Umbilical cord (tissue), 2 donors: ENCODE measurements around the gene IGFBP4. TPM values are rescaled to one million over a fixed set of nuclear protein-coding genes. Genes with fewer than 3 reads are reported as not detected.
"Not testable (repeated sequence)": the region's sequence is repeated elsewhere in the genome, so short reads cannot be mapped to it uniquely, and the experiment has no call there.

ENCODE experiments used
- DNase-seq: peaks from one replicate; pipeline ENCODE4 v3.0.0-alpha.2; 2015; ENCODE audit warnings: low spot score
- total RNA-seq: library from RNA; depleted of rRNA; stranded (reverse); fragments of >200 nt; gene quantifications from one replicate; pipeline ENCODE4 v1.2.3, GENCODE V29; 2014; ENCODE audit warnings: low replicate concordance; ENCODE audit not compliant: insufficient read depth

IGFBP4 gene
- total RNA-seq: 55.4 TPM

DNA sequence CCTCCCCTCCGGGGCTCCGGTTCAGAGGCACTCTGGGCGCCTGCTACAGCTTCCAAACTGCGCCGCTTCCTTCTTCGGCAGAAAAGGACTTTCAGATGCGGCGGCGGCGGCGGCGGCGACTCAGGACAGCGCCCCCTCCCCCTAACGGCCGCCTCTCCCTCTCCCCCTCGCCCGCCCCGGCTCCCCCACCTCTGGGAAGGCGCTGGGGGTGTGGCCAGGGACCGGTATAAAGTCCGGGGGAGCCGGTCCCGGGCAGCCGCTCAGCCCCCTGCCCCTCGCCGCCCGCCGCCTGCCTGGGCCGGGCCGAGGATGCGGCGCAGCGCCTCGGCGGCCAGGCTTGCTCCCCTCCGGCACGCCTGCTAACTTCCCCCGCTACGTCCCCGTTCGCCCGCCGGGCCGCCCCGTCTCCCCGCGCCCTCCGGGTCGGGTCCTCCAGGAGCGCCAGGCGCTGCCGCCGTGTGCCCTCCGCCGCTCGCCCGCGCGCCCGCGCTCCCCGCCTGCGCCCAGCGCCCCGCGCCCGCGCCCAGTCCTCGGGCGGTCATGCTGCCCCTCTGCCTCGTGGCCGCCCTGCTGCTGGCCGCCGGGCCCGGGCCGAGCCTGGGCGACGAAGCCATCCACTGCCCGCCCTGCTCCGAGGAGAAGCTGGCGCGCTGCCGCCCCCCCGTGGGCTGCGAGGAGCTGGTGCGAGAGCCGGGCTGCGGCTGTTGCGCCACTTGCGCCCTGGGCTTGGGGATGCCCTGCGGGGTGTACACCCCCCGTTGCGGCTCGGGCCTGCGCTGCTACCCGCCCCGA is at the start of gene IGFBP4:
Gene IGFBP4 (plus strand): TSS at position 255 of the 792 bp plus-strand sequence. CDS start 286 bp downstream, at position 541.
- DNase-seq: peak; percentile 84

DNA sequence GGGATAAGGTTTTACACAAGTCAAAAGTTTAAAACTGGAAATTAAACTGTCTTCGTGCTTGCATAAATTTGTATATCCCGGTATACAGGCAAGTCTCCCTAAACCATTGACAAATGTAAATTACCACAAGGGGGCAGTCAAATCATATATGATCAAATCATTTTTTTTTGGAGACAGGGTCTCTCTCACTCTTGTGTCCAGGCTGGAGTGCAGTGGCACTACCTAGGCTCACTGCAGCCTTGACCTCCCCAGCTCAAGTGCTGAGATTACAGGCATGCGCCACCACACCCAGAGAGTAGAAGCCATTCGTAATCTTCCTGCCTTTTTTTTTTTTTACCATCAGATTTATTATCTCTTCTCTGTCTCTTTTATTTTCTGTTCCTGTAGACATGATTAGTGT is 44.1 kb upstream of the IGFBP4 start:
- DNase-seq: peak; percentile 66

DNA sequence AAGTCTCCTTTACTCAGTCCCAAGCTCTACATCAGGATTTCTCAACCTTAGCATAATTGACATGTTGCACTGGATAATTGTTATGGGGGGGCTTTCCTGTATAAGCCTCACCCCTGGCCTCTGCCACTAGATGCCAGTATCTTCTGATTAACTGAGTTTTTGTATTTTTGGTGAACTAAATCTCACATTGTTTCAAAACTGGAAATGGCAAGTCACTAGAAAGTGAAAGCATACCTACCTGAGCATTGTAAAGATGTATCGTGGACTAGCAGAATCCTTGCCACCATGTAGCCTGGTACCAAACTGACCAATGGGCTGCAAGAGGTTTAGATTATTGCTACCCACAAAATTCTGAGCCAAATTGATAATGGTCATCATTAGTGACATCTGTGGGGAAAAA is 40.6 kb upstream of the IGFBP4 start:
- DNase-seq: no peak

DNA sequence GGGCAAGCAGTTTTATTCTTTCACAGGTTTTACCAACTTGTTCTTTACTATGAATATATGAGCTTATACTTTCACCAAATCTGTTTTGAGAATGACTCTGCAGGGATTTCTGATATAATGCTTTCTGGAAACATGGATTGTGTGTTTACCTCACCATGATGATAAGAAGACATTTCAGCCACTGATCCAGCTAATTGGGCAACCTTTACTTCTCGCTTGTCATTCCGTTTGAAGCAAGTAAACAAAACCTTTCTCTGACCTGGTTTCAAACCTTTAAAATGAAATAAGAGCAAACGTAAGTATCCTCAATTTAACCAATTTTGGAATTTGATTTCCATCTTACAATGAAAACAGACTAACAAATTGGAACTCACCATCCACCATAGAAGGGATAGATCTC is 39.2 kb upstream of the IGFBP4 start:
- DNase-seq: no peak

DNA sequence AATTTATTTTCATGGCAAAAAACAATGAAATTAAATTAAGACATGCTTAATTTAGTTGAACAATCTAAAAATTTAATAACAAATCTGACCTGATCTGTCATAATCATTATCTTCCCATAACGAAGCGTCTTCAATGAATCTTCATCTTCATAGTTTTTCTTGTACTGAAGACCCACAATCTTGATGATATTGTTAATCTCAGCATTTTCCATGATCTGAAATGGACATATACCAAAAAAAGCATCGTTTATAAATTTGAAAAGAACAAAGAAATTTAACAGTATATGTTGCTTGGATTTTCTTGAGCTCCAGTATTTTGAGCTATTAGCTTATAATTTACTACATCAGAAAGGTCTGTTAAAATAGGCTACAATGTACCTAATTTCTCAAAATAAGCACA is 35.8 kb upstream of the IGFBP4 start:
- DNase-seq: no peak

DNA sequence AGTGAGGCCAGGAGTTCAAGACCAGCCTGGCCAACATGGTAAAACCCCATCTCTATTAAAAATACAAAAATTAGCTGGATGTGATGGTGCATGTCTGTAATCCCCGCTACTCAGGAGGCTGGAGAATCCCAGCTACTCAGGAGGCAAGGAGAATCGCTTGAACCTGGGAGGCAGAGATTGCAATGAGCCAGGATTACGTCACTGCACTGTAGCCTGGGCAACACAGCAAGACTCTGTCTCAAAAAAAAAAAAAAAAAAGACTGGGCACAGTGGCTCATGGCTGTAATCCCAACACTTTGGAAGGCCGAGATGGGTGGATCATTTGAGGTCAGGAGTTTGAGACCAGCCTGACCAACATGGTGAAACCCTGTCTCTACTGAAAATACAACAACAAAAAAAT is 33.7 kb upstream of the IGFBP4 start:
- not testable (repeated sequence) for DNase-seq

DNA sequence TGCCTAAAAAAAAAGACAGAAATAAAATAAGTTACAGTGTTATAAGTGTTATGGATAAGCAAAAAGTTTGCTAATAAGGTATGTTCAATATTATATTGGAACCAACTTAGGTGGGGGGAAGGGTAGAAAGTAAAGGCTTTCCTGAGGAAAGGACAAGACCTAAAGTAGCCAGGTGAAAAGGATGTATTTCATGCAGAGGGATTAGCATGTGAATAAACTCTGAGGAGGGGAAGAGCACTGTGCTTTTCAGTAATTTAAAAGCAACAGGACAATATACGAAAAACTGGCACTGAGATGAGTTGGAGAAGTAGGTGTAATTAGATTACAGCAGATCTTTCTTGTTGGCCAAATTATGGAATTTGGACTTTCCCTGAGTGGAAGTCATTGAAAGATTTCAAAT is 33.2 kb upstream of the IGFBP4 start:
- DNase-seq: no peak

DNA sequence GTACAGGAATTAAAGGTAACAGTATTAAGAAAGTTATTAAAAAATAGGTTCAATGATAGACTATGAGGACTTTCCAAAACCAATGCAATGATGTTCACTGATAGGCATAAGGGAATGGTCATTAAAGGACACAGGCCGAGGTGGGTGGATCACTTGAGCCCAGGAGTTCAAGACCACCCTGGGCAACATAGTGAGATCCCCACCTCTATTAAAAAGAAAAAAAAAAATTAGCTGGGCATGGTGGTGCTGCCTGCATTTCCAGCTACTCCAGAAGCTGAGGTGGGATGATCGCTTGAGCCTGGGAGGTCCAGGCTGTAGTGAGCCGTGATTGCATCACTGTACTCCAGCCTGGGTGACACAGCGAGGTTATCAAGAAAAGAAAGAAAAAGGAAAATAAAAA is 31.4 kb upstream of the IGFBP4 start:
- DNase-seq: no peak

DNA sequence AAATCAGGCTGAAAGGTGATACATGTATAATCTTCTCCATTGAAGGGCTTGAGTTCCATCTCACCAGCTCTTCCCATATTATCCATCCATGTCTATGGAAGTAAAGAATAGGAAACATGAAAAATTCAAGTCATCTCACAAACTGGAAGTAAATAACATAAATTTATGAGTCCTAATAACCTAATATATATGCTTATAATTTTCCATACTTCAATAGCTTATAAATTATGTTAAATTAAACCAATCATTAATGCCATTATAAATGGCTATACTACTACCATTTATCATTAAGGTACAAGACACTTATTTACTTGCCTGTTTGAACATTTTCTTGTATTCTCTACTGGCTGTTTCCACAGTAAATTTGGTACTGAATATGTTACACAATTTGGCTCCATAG is 30.4 kb upstream of the IGFBP4 start:
- DNase-seq: no peak

DNA sequence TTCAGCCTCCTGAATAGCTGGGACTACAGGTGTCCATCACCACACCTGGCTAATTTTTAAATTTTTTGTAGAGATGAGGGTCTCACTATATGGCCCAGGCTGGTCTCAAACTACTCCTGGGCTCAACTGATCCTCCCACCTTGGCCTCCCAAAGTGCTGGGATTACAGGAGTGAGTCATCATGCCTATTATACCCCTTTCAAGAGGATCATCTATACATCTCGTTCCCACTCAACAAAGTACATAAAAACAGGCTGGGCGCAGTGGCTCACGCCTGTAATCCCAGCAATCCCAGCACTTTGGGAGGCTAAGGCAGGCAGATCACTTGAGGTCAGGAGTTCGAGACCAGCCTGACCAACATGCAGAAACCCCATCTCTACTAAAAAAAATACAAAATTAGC is 28.9 kb upstream of the IGFBP4 start:
- not testable (repeated sequence) for DNase-seq

DNA sequence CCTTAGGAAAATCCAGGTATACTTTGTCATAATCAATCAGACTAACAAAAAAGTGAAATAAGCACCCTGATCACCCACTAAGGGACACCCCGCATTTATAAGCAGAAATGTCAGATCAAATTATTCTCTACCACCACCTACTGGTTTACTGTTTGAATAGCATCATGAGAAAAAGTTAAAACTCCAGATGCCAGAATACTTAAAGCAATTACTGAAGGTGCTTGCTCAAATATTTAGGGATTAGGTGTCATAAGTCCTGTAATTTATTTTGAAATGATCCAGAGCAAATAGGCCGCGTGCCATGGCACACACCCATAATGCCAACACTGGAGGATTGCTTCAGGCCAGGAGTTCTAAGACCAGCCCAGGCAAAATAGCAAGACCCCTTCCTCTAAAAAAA is 27.9 kb upstream of the IGFBP4 start:
- DNase-seq: peak; percentile 35

DNA sequence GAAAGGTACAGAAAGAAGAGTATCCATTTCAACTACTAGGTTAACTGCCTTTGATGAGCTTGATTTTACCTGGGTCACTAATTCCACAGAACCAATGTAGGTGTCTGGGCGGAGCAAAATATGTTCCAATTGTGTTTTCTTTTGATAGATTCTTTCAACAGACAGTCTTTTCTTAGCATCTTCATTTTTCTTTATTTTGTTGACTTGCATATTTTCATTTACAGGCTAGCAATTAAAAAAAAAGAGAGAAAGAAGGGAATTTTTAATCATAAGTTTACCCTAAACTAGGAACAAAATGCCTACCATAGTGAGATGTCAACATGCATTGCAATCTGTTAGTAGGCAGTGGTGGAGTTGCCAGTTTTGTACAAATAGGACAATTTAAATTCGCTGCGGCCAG is 26.6 kb upstream of the IGFBP4 start:
- DNase-seq: no peak

DNA sequence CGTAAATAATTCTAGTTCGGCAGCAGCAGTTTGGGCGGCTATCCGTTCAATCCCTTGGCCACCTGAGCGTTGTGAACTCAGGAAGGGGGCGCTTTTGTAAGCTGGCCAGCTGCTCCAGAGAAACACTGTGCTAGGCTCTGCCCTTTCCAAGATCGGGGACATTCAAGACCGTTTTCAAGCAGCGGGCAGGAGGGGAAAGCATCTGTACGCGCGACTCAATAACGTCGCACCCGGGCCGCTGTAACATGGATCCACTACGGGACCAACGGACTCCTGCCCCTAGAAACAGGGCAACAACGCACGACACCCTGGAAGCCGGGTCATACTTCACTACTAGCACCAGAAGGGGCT is 26.0 kb upstream of the IGFBP4 start:
- DNase-seq: no peak

DNA sequence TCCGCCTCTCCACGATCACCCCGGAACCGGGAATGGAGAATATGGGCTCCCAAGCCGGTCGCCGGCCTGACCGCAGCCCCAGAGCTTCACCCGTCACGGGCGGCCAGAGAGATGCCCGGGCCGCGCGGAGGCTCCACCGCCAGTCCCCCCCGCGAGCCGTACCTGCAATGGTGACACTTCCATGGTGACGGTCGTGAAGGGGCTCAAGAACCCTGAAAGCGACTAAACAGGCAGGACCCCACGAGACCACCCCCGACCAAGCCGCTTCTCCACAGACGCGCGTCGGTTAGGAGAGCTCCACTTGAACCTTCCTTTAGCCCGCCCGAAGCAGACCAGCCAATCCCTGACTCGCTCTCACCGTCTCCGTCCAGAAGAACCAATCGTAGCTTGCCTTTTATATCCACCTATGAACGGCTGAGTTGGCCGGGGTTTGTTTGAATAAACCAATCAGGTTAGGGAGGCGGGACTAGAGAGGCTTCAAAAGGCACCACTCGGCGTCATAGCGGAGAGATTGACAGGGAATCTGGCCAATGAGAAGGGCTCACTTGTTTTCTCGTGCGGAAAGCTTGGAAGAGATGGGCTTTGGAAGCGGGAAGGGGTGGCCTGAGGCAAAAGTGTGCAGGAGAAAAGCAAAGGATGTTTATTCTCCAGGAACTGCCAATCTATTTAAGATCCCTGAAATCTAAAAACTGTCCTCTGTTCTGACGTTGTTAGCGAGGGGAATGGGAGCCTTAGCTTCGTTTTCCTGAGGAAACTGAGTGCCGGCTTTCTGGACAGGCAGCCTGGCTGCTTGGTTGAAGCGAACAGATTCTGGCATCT is 25.4 kb upstream of the IGFBP4 start, which contains the start of gene TOP2A:
Gene TOP2A (minus strand): TSS at position 288 of the 819 bp plus-strand sequence. CDS start 105 bp downstream, at position 183.
- peak; percentile 100 for DNase-seq

DNA sequence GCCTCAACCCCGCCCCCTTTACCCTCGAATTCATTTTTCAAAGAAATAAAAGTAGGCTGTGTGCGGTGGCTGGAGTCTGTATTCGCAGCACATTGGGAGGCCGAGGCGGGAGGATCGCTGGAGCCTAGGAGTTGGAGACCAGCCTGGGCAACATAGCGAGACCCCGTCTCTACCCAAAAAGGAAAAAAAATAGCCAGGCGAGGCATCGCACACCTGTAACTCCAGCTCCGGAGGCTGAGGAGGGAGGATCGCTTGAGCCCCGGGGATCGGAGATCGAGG is 24.9 kb upstream of the IGFBP4 start:
- no peak for DNase-seq

DNA sequence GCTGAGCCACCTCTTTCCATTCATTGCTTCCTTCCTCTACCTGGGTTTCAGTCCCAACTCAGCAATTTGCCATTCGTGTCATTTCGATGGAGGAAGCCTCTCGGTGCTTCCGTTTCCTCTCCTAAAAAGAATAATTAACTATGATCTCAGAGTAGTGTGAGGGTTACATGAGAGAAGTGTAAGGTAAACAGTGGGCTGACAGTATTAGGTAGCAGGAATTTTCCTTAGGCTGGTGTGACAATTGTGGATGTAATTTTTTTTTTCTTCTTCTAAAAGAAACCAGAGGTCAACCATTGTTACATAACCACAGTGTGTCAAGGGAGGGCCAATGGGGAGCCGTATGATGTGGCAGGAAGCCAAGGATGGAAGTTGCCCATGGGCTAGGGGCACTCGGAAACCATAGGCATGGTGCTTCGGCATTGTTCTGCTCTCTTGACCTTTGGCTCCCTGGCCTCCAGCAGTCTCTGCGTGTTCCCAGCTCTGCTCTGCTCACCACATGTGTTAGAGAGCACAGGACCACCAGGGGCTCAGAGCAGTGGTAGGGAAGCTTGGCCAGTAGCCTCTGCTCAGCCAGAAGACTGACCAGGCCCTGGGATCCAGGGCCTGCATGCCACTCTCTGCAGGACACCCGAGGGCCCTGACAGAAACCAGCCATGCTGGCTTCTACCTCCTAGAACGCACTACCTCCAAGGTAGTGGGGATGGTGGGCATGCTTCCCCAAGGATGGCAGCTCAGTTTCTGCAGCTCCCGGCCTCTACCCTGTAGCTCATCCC is 23.5 kb upstream of the IGFBP4 start:
- peak; percentile 27 for DNase-seq

DNA sequence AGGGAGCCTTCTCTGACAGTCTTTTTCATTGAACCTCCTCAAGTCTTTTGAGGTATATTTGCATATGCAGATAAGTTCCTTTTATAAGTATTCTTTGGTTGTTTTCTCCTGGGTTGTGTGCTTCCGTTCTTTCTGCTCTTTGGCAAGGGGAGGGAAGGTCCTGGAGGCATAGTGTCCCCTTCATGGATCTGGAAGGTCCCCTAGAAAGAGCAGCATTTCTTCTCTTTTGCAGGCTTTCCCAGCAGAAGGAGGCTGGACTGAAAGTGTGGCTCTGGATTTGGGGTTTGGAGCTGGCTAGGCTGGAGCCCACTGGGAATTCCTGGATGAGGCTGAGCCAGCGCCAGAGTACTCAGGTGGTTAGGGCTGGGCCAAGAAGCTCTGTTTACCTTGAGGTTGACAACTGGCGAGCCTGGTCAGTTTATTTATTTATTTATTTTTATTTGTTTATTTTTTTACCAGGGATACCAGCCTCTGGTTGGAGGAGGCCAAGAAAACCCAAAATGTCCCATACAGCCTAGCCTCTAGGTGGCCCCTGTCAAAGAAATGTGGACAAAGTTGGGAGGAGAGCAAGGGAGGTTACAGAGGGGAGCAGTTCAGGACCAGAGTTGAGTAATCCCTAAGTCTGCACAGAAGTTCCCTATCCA is 20.1 kb upstream of the IGFBP4 start:
- no peak for DNase-seq

DNA sequence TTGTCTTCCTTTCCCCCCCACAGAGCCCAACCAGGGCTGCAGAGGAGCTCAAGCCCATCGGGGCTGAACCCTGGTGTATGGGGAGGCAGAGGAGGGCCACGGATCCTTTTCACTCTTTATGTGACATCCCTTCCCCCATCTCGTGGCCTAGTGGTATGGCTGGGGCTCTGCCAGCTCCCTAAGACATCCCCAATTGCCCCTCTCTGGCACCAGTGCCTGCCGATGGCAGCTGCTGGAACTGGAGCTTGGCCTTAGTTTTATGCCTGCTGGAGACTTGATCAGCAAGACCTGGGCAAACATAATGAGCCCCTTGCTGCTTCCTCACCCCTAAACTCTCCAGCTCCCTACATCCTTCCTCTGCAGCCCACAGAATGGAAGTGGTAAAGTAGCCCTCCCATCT is 17.5 kb upstream of the IGFBP4 start:
- DNase-seq: no peak

DNA sequence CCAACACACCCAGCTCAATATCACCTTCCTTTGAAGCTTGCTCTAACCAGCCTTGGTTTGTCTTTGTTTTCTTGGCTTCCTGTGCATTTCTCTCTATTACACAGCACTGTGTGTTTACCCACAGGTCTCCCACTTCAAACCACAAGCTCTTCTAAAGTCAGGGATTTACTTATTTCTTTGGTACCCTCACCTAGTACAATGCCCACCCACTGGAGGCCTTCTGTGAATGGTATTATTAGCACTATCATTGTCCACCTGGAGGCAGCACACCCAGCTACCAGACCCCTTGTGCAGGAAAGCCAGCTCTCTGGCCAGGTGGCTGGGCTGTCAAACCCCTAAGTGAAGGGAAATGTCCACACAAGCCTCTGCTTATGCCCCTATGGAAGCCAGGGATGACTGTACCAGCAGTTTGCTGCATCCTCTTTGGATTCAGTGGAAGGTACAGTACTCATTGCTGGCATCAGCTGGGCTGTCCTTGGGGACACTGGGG is 16.2 kb upstream of the IGFBP4 start:
- DNase-seq: no peak

DNA sequence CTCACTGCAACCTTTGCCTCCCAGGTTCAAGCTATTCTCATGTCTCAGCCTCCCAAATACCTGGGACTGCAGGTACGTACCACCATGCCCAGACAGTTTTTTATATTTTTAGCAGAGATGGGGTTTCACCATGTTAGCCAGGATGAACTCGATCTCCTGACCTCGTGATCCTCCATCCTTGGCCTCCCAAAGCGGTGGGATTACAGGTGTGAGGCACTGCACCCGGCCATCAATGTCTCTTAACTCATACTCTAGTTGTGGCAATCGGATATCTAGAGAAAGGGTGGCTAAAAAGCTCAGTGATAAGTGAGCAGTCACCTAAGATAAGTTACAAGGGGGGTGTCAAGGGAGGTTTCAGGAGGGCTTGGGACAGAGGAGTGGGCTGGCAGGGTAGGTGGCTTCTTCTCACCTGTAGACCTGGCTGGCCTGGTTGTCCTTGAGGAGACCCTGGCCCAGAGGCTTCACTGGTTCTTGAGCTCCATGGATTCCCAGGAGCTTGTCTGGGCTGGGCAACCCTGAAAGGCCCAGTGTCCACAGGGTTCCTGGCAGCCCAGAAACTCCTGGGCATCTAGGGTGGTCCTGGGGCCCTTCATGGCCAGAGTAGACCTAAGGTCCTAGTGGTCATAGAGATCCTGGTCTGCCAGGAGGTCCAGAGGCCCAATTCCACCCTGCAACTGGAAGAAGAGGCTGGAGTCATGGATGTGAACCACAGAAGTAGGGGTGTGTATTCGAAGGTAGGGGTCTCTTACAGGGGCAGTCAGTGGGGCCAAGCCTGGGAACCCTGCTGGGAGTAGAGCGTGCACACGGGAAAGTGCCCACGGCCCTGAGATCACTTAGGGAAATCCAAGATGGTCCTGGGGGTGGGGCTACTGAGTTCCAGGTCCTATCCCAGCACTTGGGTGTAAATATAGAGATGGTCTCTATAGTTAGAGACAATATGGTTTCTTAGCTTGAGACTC is 12.7 kb upstream of the IGFBP4 start:
- no peak for DNase-seq

DNA sequence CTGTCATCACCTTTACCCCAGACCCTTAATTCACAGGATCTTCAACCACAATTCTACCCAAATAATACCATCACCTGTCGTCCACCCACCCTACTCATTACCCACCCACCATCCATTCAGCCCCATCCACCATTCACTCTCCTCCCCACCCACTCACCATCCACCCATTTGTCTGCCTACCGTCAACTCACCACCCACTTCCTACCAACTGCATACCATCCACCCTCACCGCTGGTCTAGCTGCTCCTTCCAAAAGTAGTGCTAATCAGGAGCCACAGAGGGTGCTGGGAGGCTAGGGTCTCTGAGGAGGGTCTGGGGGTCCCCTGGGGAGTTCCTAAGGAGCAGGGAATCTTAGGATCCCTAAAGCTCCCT is 12.0 kb upstream of the IGFBP4 start:
- no peak for DNase-seq
